HG03354 (cell line): ENCODE results near the gene SPNS3.

Source experiments
- ATAC-seq: cut with Tn5 transposase; IDR thresholded peaks from one replicate; pipeline ENCODE4 v1.9.1; 2021; ENCODE audit warnings: mild to moderate bottlenecking; ENCODE audit not compliant: unreplicated experiment, poor library complexity, severe bottlenecking

The SPNS3 gene

DNA sequence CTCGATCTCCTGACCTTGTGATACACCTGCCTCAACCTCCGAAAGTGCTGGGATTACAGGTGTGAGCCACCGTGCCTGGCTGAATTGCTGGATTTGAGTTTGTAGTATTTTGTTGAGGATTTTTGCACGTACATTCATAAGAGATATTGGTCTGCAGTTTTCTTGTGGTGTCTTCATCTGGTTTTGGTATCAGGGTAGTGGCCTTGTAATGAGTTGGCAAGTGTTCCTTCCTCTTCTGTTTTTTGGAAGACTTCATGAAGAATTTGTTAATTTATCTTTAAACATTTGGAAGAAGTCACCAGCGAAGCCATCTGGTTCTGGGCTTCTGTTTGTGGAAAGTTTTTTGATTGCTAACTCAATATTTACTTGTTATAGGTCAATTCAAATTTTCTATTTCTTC is 26.9 kb downstream of the SPNS3 start:
- no peak for ATAC-seq

- ATAC-seq, result no peak
Measured at GRCh38 chr17:4463818-4464476, 30.2 kb downstream of the SPNS3 start.

DNA sequence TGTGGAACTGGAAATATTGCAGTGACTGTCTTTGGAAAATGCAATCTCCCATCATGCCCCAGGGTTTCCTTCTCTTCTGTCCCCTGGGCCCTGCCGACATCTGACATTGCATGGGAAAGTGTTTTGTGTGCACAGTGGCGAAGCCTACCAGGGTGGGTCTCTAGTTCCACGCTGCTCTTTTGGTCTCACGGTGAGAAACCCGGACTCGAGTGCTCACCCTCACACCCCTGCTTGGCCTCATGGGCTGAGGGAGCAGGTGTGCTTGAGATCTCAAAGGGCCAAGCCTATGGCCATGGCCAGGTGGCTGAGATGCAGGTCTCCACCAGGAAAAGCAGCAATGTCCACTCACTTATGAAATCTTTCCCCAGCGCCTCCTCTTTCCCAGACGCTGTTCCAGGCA is 32.0 kb downstream of the SPNS3 start:
- no peak for ATAC-seq

DNA sequence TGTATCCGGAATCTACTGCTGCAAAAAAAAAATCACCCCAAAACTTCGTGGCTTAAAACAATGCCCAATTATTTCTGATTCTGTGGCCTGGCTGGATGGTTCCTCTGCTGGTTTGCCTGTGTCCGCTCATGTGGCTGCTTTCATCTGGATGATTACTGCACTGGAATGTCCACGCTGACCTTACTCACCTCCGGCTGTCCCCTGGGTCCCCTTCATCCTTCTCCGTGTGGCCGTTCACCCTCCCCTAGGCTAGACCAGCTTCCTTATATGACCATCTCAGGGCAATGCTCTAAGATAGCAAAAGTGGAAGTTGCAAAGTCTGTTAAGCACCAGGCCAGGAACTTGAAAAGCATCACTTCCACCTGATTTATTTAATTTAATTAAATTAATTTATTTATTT is 33.5 kb downstream of the SPNS3 start:
- ATAC-seq, result no peak

DNA sequence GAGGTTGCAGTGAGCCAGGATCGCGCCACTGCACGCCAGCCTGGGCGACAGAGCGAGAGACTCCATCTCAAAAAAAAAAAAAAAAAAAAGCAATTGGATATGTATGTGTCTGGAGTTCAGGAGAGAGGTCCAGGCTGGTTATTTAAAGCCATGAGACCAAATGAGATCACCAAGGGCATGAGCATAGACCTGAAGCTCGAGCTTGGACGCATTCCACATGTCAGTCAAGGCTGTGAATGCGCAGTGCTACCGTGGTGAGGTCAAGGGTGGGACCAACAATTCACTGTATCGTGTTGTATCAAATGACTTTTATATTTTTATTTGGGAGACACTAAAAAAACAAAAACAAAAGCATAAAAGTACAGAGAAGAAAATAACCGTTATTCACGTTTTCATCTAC is 35.8 kb downstream of the SPNS3 start:
- no peak for ATAC-seq

- no peak for ATAC-seq
Measured at GRCh38 chr17:4472286-4472685, 38.5 kb downstream of the SPNS3 start.

DNA sequence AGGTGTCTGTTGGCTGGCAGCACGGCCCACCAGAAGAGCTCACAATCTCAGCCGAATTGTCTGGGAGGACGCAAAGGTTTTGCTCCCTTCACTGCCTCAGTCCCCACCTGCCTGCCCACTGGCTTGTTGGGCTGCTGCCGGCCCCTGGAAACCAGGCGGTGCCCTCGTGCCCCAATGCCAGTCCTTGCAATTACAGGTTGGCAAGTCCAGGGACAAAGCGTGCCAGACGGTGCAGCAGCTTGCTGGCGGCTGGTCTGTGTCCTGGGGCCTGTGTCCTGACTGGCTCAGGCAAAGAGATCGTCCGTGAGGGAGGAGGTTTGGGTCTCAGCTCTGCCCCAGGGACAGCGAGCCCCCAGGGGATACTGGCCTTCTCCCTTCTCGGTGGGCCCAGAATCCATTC is 40.4 kb downstream of the SPNS3 start:
- ATAC-seq, result no peak

DNA sequence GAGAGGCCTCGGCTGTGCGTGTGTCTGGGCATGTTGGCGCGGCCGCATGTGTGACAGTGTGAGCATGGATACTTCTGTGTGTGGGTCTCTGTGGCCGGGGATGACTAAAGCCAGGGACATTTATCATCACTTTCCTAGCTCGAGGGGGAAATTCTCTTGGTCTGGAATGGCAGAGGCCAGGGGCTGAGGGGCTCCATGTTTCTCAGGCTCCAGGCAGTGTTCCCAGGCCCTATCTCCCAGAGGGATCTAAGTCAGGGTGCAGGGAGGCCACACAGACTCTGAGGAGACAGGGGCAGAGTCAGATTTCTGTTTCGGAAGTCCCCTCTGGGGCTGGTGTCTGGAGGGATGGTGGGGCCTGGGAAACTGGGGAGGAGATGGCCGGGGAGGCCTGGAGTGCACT is 41.3 kb downstream of the SPNS3 start:
- ATAC-seq, result no peak

DNA sequence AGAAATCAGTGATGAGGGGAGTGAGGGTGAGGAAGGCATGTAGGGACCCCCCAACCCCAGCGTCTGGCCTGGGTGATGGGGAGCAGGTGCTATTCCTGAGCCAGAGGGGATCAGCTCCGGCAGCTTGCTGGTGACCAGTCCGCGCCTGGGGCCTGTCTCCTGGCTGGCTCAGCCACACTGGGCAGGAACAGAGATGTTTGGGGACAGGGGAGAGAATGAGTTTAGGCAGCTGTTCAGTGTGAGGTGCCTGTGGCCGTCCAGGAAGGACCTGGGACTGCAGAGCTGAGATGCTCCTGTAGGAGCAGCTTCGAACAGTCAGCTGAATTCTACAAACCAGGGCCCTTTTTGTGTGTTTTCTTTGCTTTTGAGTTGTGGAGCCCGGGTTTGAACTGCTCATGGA is 41.7 kb downstream of the SPNS3 start:
- ATAC-seq, result no peak

GRCh38 chr17:4476017-4476416 is 42.3 kb downstream of the SPNS3 start:
- no peak for ATAC-seq

GRCh38 chr17:4476511-4477070 is 42.9 kb downstream of the SPNS3 start:
- no peak for ATAC-seq

- no peak for ATAC-seq
Measured at GRCh38 chr17:4477255-4477791, 43.6 kb downstream of the SPNS3 start.

- ATAC-seq, result no peak
Measured at GRCh38 chr17:4478318-4478830, 44.6 kb downstream of the SPNS3 start.

GRCh38 chr17:4479340-4479981 is 45.7 kb downstream of the SPNS3 start:
- no peak for ATAC-seq

DNA sequence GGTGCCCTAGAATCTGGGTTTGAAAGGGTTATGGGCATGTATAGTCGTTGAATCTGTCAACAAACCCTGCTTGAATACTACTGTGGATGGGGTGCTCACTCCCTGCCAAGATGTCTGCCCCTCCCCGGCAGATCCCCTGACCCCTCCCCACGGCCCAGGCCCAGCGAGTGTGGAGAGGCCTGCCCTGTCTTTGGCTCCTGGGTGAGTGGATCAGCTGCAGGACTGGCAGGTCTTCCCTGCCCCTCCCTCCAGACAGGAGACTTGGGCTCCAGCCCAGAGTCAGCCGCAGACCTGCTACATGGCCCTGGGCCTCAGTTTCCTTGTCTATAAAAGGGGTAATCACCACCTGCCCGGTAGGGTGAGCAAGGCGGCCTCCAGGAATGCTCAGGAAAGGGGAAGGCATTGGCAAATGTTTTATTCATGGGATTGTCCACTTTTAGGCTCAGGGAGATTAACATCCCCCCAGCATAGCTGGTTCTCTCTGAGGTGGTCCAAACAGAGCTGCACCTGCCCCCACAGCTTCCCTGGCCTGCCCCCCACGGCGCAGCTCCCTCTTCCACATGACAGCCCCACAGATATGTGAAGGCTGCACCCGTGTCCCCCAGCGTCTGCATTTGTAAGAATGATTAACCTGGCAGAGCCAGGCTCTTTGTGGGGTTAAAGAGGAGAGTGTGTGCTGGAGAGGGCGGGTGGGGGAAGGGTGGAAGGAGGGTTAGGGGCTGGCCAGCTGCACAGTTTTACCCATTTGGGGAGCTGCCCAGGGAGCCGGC is 46.4 kb downstream of the SPNS3 start:
- no peak for ATAC-seq

- no peak for ATAC-seq
Measured at GRCh38 chr17:4480929-4481898, 47.5 kb downstream of the SPNS3 start.

GRCh38 chr17:4482338-4483011 is 48.7 kb downstream of the SPNS3 start:
- no peak for ATAC-seq

DNA sequence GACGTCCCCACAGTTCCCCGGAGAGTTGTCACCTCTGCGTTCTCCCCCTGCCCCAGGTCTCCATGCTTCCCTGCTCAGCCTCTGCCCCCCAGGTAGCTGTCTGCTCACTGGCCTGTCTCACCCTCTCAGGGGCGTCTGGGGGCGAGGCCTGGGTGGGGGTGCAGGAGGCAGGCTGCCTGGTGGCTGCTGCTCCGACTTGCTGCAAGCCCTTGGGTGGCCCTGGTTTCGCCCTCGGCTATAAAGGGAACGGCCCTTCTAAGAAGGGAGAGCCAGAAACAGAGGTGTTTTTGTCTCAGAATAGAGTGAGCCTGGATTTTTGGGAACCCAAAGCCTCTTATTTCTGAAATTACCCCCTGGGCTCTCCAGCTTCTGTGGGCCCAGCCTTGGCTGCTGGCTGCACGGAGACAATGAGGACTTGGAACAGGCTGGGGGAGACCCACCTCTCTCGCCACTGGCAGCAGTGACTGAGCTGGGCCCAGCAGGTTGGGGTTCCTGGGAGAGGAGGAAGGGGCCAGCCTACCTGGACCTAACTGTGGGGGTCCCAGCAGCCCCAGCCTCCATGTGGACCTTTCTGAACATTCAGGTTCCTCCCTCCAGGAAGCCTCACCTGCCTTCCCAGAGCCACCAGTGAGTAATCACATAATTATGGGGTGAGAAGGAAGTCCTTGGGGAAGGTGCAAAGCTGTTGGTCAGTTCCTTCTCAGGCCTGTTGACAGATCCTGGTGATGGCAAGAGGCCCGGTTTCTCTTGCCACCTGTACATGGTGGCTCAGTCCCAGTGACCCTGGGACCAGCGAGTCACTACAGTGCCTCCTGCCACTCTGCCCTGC is 49.5 kb downstream of the SPNS3 start:
- ATAC-seq, result no peak
